HepG2 (cell line): ENCODE results near the gene SF3B6. TPM values are rescaled to one million over a fixed set of nuclear protein-coding genes. Genes with fewer than 3 reads are reported as not detected.

Experiments
- EHMT2 ChIP-seq: fragments of 200-600 bp; sonication (generic); IDR thresholded peaks from 2 replicates; pipeline ENCODE4 v1.7.0; 2017; ENCODE audit warnings: antibody characterized with exemption, low read depth, low read length, borderline replicate concordance
- ETV5 ChIP-seq: IDR thresholded peaks from 2 replicates; pipeline ENCODE4 v1.6.1; 2018; ENCODE audit warnings: missing biosample characterization, missing genetic modification reagents, inconsistent platforms, borderline replicate concordance
- HNF1A ChIP-seq, 2 experiments: sonication (generic) in 1 of 2; formaldehyde crosslinking in 1 of 2; IDR thresholded peaks; 2 replicates each; pipeline versions ENCODE4 v1.4.0 to v1.6.1; 2016 to 2020; ENCODE audit warnings: borderline replicate concordance in 1 of 2, low read depth in 1 of 2, mild to moderate bottlenecking in 1 of 2, missing genetic modification reagents in 1 of 2
- KDM5B ChIP-seq: sonication (generic); formaldehyde crosslinking; IDR thresholded peaks from 2 replicates; pipeline ENCODE4 v1.4.0; 2020; ENCODE audit warnings: missing genetic modification reagents, mild to moderate bottlenecking, borderline replicate concordance
- KLF15 ChIP-seq: sonication (generic); formaldehyde crosslinking; IDR thresholded peaks from 2 replicates; pipeline ENCODE4 v1.8.1; 2023; ENCODE audit warnings: borderline replicate concordance, mild to moderate bottlenecking, inconsistent platforms, missing genetic modification reagents, mixed read lengths
- KLF16 ChIP-seq, 2 experiments: sonication (generic) in 1 of 2; formaldehyde crosslinking in 1 of 2; IDR thresholded peaks; 2 replicates each; pipeline versions ENCODE4 v1.6.1 to v1.8.0; 2016 to 2023; ENCODE audit warnings: missing genetic modification reagents in 2 of 2, missing compliant biosample characterization in 1 of 2
- LRRFIP1 ChIP-seq: sonication (generic); formaldehyde crosslinking; conservative IDR thresholded peaks from 2 replicates; pipeline ENCODE4 v1.4.0; 2020; ENCODE audit warnings: missing genetic modification reagents
- MED1 ChIP-seq: sonication (generic); formaldehyde crosslinking; IDR thresholded peaks from 2 replicates; pipeline ENCODE4 v1.4.0; 2020; ENCODE audit warnings: missing genetic modification reagents
- NR1H2 ChIP-seq: sonication (generic); formaldehyde crosslinking; IDR thresholded peaks from 2 replicates; pipeline ENCODE4 v1.8.1; 2022; ENCODE audit warnings: low read depth, missing genetic modification reagents, borderline replicate concordance
- PHF8 ChIP-seq: sonication (generic); formaldehyde crosslinking; IDR thresholded peaks from 2 replicates; pipeline ENCODE4 v1.5.0; 2020; ENCODE audit warnings: missing genetic modification reagents
- RAD21 ChIP-seq: fragments of 450-650 bp; formaldehyde crosslinking; IDR thresholded peaks from 2 replicates; pipeline ENCODE4 v1.5.0; 2020; ENCODE audit warnings: mild to moderate bottlenecking
- SALL1 ChIP-seq: sonication (generic); formaldehyde crosslinking; IDR thresholded peaks from 2 replicates; pipeline ENCODE4 v1.8.0; 2022; ENCODE audit warnings: mild to moderate bottlenecking, missing genetic modification reagents
- SALL2 ChIP-seq: sonication (generic); formaldehyde crosslinking; IDR thresholded peaks from 2 replicates; pipeline ENCODE4 v1.8.1; 2023; ENCODE audit warnings: mild to moderate bottlenecking, missing genetic modification reagents, inconsistent platforms
- STAG1 ChIP-seq: sonication (generic); formaldehyde crosslinking; IDR thresholded peaks from 2 replicates; pipeline ENCODE4 v1.4.0; 2020; ENCODE audit warnings: missing genetic modification reagents
- TGIF2 ChIP-seq: IDR thresholded peaks from 2 replicates; pipeline ENCODE4 v1.6.1; 2016; ENCODE audit warnings: control low read depth, missing compliant biosample characterization
- TMF1 ChIP-seq: sonication (generic); formaldehyde crosslinking; IDR thresholded peaks from 2 replicates; pipeline ENCODE4 v1.8.1; 2022; ENCODE audit warnings: low read depth, missing genetic modification reagents
- ZNF138 ChIP-seq: sonication (generic); formaldehyde crosslinking; IDR thresholded peaks from 2 replicates; pipeline ENCODE4 v1.5.0; 2020; ENCODE audit warnings: mild to moderate bottlenecking, low read depth, missing genetic modification reagents
- ZNF33B ChIP-seq: sonication (generic); formaldehyde crosslinking; IDR thresholded peaks from 2 replicates; pipeline ENCODE4 v1.5.1; 2020; ENCODE audit warnings: mild to moderate bottlenecking, missing genetic modification reagents
- ZNF670 ChIP-seq: sonication (generic); formaldehyde crosslinking; IDR thresholded peaks from 2 replicates; pipeline ENCODE4 v1.8.0; 2022; ENCODE audit warnings: mild to moderate bottlenecking, missing genetic modification reagents, borderline replicate concordance
- ZNF709 ChIP-seq: sonication (generic); formaldehyde crosslinking; IDR thresholded peaks from 2 replicates; pipeline ENCODE4 v1.5.0; 2020; ENCODE audit warnings: mild to moderate bottlenecking, missing genetic modification reagents
- ZNF768 ChIP-seq: sonication (generic); formaldehyde crosslinking; IDR thresholded peaks from 2 replicates; pipeline ENCODE4 v1.4.0; 2020; ENCODE audit warnings: missing genetic modification reagents
- ZNF782 ChIP-seq: sonication (generic); formaldehyde crosslinking; IDR thresholded peaks from 2 replicates; pipeline ENCODE4 v1.4.0; 2020; ENCODE audit warnings: missing genetic modification reagents, mild to moderate bottlenecking, borderline replicate concordance
- ZNF83 ChIP-seq: sonication (generic); formaldehyde crosslinking; IDR thresholded peaks from 2 replicates; pipeline ENCODE4 v1.4.0; 2020; ENCODE audit warnings: missing genetic modification reagents, mild to moderate bottlenecking, borderline replicate concordance
- polyA plus RNA-seq, 8 experiments: library from polyadenylated mRNA; depleted of rRNA in 3 of 8; stranded (reverse) in 7 of 8; unstranded in 1 of 8; fragments of >200 nt; fragmentation: Illumina TruSeq in 4 of 8; extraction: Trizol in 4 of 8; gene quantifications; 2 replicates each; pipeline versions ENCODE4 v1.2.1 to v1.2.3, GENCODE V29; 2011 to 2016; ENCODE audit warnings: low read depth in 4 of 8, missing spikeins in 1 of 8, mixed read lengths in 1 of 8; ENCODE audit not compliant: insufficient read depth in 1 of 8
- total RNA-seq, 5 experiments: library from RNA; depleted of rRNA; stranded (reverse); fragments of >200 nt; fragmentation: Illumina TruSeq; extraction: Trizol; gene quantifications; 2 replicates each; pipeline ENCODE4 v1.2.3, GENCODE V29; 2016; ENCODE audit warnings: low read depth in 1 of 5

The SF3B6 gene
- total and polyA plus RNA-seq, 2 of the 13 experiments (the other 11 are each of a cell fraction or from before 2014, with no cell fraction given), result 177 to 182 TPM

GRCh38 chr2:24083567-24084385, 7.7 kb upstream of the SF3B6 start (continued):
- TF ChIP-seq HNF1A (IDR thresholded peaks at IDR 0.05; ENCODE audit: low read depth) (no peak; the same call in 1 of the 2 replicates), HNF1A (CRISPR knock-in tag; IDR thresholded peaks at IDR 0.05; ENCODE audit: borderline replicate concordance) (no peak; the same call in 1 of the 2 replicates), ZNF709 (CRISPR knock-in tag) (peak; percentile 94), ZNF768 (CRISPR knock-in tag) (peak; percentile 82; the same call in 1 of the 2 replicates), LRRFIP1 (CRISPR knock-in tag) (no peak), ZNF138 (CRISPR knock-in tag) (0 out of 2 replicates have a peak, but pooled peaks have one; percentile 68), KLF16 (CRISPR knock-in tag; IDR thresholded peaks at IDR 0.05) (peak in 1 of 2 experiments; percentile 53; a peak in 2 of 4 replicates), TGIF2 (CRISPR knock-in tag) (peak; percentile 81), STAG1 (CRISPR knock-in tag) (peak; percentile 39; the same call in 1 of the 2 replicates), SALL1 (CRISPR knock-in tag) (no peak; the same call in 1 of the 2 replicates), ETV5 (CRISPR knock-in tag) (peak; percentile 72), SALL2 (CRISPR knock-in tag) (peak; percentile 93; the same call in 1 of the 2 replicates), ZNF670 (CRISPR knock-in tag) (peak; percentile 87; the same call in 1 of the 2 replicates), TMF1 (no peak), RAD21 (CRISPR knock-in tag) (no peak), NR1H2 (CRISPR knock-in tag) (no peak), KLF15 (CRISPR knock-in tag) (0 out of 2 replicates have a peak, but pooled peaks have one; percentile 19), ZNF33B (CRISPR knock-in tag) (peak; percentile 90), MED1 (CRISPR knock-in tag) (peak; percentile 57), ZNF83 (no peak), ZNF782 (CRISPR knock-in tag) (peak; percentile 89), EHMT2 (no peak), KDM5B (CRISPR knock-in tag) (peak; percentile 85; the same call in 1 of the 2 replicates), PHF8 (CRISPR knock-in tag) (peak; percentile 85; the same call in 1 of the 2 replicates)
